H1 (cell line): Measurements from ENCODE around the gene TPO. TPM values are rescaled to one million over a fixed set of nuclear protein-coding genes. Genes with fewer than 3 reads are reported as not detected.

Source experiments
- ATF2 ChIP-seq: IDR thresholded peaks from 2 replicates; pipeline ENCODE4 v1.6.1; 2012; ENCODE audit warnings: low read length, inconsistent platforms
- BCL11A ChIP-seq, 2 experiments: IDR thresholded peaks; one replicate each; pipeline ENCODE4 v1.6.1; 2011; ENCODE audit warnings: low read depth in 2 of 2, low read length in 2 of 2, mild to moderate bottlenecking in 2 of 2
- CHD2 ChIP-seq: IDR thresholded peaks from 2 replicates; pipeline ENCODE4 v1.6.1; 2012; ENCODE audit warnings: low read length, improper control_type of control experiment
- polyA plus RNA-seq, 7 experiments: library from polyadenylated mRNA; depleted of rRNA in 3 of 7; stranded (reverse) in 5 of 7; unstranded in 2 of 7; fragments of >200 nt in 5 of 7; fragments of 200-250 nt in 2 of 7; gene quantifications; 1 replicate in 5 of 7; 2 replicates in 1 of 7; 4 replicates in 1 of 7; pipeline versions ENCODE4 v1.2.1 to v1.2.3, GENCODE V29; 2011 to 2013; ENCODE audit warnings: missing spikeins in 2 of 7, mixed read lengths in 2 of 7
- total RNA-seq: library from RNA; stranded (reverse); fragmentation: NEBNext Ultra II Directional; extraction: Animal tissue kit (Norgen Biotek cat#: 25700); gene quantifications from 2 replicates; pipeline ENCODE4 v1.2.1, GENCODE V29; 2021

The TPO gene
- total and polyA plus RNA-seq, 2 of the 8 experiments (the other 6 are each of a cell fraction or from before 2014, with no cell fraction given) = not detected

- TF ChIP-seq ATF2 = no peak
- no peak for TF ChIP-seq CHD2
- no peak for TF ChIP-seq BCL11A (IDR thresholded peaks at IDR 0.05; ENCODE audit: low read depth in 2 of 2, low read length in 2 of 2)
- TF ChIP-seq, all 59 proteins: peak for 0
Measured at GRCh38 chr2:1502891-1503304, 89.6 kb downstream of the TPO start (continued).
